ENCODE results near the gene CA12.

DNA sequence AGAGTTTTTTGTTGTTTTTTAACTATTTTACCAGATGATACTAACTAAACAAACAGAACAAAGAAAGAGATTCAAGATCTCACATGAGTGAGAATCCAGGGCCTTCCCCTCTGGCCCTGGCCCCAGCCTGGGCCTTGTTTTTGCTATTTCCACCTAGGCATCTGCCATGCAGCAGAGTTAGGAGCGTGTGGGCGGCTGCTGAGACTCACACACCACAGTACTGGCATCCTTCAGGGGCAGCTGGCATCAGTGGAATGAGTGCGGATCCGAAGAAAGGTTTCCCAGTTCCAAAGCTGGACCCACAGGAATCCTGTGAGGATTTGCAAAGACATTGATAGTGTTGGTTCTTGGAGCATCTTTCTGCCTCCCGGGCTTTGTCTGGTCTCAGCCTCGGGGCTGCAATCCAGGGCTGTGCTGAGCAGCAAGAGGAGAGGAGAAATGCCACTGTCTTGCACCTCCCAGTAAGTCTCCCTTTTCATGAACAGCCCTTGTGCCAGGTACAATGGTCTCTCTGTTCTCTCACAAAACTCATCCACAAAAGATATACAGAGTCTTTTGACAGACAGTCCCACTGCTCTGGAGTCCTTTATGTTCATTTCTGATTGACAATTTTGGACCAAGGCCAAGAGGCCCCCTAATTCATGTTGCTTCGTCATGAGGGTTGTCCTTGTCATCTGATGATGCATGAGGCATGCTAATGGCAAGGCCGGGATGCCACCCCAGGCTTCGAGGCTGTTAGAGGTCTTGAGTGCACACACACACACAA, 57.7 kb downstream of the CA12 start:
- TF ChIP-seq, protein P1, sequence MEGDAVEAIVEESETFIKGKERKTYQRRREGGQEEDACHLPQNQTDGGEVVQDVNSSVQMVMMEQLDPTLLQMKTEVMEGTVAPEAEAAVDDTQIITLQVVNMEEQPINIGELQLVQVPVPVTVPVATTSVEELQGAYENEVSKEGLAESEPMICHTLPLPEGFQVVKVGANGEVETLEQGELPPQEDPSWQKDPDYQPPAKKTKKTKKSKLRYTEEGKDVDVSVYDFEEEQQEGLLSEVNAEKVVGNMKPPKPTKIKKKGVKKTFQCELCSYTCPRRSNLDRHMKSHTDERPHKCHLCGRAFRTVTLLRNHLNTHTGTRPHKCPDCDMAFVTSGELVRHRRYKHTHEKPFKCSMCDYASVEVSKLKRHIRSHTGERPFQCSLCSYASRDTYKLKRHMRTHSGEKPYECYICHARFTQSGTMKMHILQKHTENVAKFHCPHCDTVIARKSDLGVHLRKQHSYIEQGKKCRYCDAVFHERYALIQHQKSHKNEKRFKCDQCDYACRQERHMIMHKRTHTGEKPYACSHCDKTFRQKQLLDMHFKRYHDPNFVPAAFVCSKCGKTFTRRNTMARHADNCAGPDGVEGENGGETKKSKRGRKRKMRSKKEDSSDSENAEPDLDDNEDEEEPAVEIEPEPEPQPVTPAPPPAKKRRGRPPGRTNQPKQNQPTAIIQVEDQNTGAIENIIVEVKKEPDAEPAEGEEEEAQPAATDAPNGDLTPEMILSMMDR (IDR thresholded peaks at IDR 0.05; ENCODE audit: extremely low read depth in 1 of 2, insufficient read depth in 1 of 2, low read depth in 1 of 2, low read length in 2 of 2), result no peak
- TF ChIP-seq EZH2 (IDR thresholded peaks at IDR 0.05; ENCODE audit: borderline replicate concordance, low read depth, low read length, severe bottlenecking) (no peak), POLR2A (IDR thresholded peaks at IDR 0.05; ENCODE audit: low read depth, low read length) (no peak), JUN (IDR thresholded peaks at IDR 0.05; ENCODE audit: borderline replicate concordance, insufficient read depth, insufficient read length, low read depth) (no peak), POLR2AphosphoS5 (IDR thresholded peaks at IDR 0.05; ENCODE audit: insufficient read depth, low read depth, low read length) (no peak), FOS (IDR thresholded peaks at IDR 0.05; ENCODE audit: borderline replicate concordance, insufficient read depth, low read length) (no peak)
- TF ChIP-seq, protein P2, sequence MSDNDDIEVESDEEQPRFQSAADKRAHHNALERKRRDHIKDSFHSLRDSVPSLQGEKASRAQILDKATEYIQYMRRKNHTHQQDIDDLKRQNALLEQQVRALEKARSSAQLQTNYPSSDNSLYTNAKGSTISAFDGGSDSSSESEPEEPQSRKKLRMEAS (IDR thresholded peaks at IDR 0.05; ENCODE audit: insufficient read depth, insufficient read length), result no peak

All from endothelial cell of umbilical vein (primary cell).